Urothelium cell line (cell line): ENCODE data around the gene KHDC4.
A peak's percentile ranks its signal among the peaks of the same experiment; 100 is the strongest.
"Not testable (repeated sequence)": the region's sequence is repeated elsewhere in the genome, so short reads cannot be mapped to it uniquely, and the experiment has no call there.

ENCODE experiments used
- DNase-seq: peaks from one replicate; pipeline ENCODE4 v3.0.0; 2011; ENCODE audit warnings: low spot score, mixed read lengths
- FAIRE-seq: peaks from 2 replicates; lab custom pipeline; 2011; peaks lifted over from hg19 to GRCh38; lab: Jason Lieb, UNC

KHDC4 gene

GRCh38 chr1:155941845-155942531, 7.8 kb upstream of the KHDC4 start:
- no peak for DNase-seq
- no peak for FAIRE-seq

- DNase-seq (no peak), FAIRE-seq (no peak)
These were observed 7.0 kb upstream of the KHDC4 start, which contains the start of gene RXFP4 for GRCh38 chr1:155940993-155941844. Gene RXFP4 (plus strand): TSS chr1:155941638. CDS start chr1:155941710, 72 bp downstream.

DNA sequence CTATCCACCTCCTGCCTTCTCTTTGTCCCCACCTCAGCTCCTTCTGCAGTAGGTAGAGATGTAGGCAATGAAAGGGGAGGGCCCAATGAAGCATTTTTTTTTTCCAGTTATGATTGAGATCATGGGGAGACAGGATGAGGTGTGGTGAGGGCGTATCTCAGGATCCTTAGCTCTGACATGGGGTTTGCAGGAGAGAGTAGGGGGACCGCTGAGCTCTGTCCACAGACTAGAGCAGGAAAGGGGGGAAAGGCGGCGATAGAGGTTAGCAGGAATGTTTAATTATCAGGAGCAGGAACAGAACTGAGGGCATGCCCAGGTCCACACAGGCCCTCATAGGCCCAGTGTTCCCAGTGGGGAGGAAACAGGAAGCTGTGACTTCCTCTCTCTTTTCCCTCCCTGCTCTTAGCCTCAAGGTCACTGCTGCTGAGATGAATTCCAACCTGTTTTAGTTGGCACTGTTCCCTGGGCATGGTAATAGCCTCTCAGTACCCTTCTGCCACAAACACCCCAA, 6.3 kb upstream of the KHDC4 start:
- no peak for FAIRE-seq
- no peak for DNase-seq

DNA sequence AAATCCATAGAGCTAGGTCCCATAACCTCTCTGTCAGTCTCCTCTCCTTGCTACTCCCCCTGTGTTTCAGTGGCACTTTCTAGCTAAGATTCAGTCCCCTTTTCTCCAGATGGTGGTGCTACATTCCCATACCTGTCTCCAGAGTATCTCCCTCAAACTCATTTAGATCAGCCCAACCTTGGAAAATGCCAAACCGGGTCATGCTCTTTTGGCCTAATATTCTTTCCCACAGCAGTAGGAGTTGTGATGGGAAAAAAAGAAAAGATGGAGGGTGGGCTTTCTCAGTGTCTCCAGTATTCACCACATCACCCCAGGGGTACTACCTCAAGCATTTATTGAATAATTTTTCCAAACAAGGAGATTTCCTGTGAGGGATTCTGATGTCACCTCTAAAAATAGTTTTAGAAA, 4.0 kb upstream of the KHDC4 start:
- peak; percentile 57 for DNase-seq
- FAIRE-seq: no peak

DNA sequence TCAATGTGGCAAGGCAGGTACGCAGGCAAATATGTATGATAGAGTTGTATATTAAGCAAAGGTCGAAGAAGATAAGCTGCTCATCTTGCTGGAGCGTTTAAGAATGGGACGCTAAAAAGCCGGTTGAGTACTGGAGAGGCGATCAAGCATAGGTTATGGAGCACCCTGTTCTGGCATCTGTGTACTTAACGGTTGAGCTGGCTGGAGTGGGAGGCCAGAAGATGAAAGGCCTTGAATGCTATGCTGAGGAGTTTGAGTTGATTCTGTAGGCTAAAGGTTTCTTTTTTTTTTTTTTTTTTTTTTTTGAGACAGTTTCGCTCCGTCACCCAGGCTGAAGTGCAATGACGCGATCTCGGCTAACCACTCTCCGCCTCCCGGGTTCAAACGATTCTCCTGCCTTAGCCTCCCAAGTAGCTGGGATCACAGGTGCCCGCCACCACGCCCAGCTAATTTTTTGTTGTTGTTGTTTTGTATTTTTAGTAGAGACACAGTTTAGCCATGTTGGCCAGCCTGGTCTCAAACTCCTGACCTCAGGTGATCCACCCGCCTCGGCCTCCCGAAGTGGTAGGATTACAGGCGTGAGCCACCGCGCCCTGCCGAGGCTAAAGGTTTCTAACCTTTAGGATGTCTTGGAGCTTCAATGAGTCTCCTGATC, 850 bp upstream of the KHDC4 start:
- DNase-seq: no peak

GRCh38 chr1:155933591-155934096, 569 bp downstream of the KHDC4 start:
- no peak for FAIRE-seq
- no peak for DNase-seq

More for the DNA sequence above, 850 bp upstream of the KHDC4 start:
- no peak for FAIRE-seq

GRCh38 chr1:155932487-155932886, 1.7 kb downstream of the KHDC4 start:
- DNase-seq (no peak), FAIRE-seq (no peak)

DNA sequence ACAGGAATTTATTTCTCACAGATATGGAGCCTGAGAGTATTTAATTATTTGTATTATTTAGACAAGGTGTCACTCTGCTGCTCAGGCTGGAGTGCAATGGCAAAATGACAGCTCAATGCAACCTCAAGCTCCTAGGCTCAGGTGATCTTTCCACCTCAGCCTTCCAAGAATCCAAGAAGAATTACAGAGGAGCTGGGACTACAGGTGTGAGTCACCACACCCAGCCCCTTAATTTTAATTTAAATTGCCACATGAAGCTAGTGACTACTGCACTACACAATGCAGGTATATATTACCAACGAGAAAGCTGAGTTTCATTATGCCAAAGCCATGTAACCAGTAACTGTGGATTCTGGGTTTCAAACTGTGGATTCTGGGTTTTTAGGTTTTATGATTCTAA, 2.1 kb downstream of the KHDC4 start:
- DNase-seq (no peak), FAIRE-seq (no peak)

- DNase-seq (no peak), FAIRE-seq (no peak)
These were observed 2.7 kb downstream of the KHDC4 start for GRCh38 chr1:155931332-155932038.

DNA sequence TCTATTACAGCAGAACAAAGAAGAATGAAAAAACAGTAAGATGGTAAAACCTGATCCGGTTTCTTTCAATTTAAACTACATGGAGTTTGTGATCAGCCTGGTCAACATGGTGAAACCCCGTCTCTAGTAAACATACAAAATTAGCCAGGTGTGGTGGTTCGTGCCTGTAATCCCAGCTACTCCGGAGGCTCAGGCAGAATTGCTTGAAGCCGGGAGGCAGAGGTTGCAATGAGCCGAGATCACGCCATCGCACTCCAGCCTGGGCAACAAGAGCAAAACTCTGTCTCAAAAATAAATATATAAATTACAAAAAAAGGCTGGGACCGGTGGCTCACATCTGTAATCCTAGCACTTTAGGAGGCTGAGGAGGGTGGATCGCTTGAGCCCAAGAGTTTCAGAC, 3.5 kb downstream of the KHDC4 start:
- not testable (repeated sequence) for DNase-seq, FAIRE-seq

DNA sequence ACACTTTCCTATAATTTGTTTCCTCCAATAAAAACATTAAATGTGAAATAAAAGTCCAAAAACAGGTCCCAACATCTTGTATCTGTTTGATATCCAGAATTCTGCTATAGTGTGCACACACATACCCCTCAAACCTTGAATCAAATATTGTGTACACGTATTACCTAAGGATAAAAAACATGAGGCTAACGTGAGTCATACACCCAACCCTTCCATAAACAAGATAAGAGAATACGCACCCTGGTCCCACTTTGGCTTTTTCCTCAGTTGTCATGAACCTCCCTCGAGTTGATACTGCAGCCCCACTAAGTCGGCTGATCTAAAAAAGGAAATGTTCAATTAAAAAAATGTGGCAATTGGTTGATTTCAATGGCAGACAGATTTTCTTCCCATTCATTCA, 5.2 kb downstream of the KHDC4 start:
- no peak for FAIRE-seq
- DNase-seq: no peak

DNA sequence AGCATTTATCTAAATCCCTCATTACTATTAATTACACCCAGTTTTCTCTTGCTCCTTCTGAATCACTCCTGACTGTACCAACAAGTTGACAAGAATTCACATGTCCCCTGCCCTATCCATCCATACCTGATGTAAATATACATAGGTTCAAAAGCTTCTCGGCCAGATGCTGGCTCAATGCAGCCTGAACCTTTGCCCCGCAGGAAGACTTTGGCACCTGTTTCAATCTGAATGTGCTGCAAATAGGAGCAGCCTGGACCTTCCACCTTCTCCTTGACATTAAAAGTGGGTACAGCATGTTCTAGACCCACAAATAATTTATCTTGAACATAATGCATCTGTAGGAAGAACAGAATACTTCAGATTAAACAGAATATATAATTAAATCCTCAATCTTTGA, 8.7 kb downstream of the KHDC4 start:
- FAIRE-seq: no peak
- no peak for DNase-seq

DNA sequence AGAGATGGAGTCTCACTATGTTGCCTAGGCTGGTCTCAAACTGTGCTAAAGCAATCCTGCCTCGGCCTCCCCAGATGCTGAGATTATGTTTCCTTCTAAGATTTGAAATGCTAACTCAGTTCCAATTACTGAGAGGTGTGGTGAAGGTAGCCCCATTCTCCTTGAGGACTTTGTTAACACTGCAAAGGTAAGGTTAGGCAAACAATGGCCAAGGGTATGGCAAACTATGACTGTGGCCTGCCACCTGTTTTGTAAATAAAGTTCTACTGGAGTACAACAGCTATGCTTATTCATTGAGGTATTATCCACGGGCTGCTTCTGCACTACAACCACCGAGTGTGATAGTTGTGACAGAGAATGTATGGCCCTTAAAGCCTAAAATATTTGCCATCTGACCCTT, 13.5 kb downstream of the KHDC4 start:
- DNase-seq (no peak), FAIRE-seq (no peak)

DNA sequence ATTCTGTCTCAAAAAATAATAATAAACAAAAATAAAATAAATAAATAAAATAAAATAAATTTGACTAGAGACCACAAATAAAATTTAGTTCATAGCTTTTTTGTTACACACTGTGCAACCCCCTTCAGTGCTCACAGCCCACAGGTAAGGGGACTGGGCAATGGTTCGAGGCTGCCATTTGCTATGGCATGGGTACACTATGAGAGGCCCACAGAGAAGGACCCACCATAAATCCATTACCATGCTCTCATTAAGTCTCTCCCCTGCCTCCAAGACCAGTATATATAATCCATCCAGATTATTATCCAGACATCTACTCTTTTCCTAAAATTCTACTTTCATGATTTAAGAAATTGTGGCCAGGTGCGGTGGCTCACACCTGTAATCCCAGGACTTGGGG, 14.4 kb downstream of the KHDC4 start:
- FAIRE-seq: no peak

DNA sequence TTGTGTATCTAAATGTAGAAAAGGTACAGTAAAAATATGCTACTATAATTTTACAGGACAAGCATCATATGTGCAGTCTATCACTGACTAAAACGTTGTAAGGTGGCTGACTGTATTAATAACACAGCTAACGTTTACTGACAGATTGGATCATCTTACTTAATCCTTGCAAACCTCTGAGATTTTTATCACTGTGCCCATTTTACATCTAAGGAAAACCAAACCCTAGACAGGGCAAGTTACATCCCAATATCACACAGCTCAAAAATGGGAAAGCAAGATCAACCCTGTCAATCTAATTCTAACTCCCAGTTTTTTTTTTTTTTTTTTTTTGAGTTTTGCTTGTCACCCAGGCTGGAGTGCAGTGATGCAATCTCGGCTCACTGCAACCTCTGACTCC, 15.6 kb downstream of the KHDC4 start:
- FAIRE-seq: no peak
- no peak for DNase-seq

More for the DNA sequence above, 14.4 kb downstream of the KHDC4 start:
- no peak for DNase-seq

GRCh38 chr1:155913969-155914757, 20.1 kb downstream of the KHDC4 start:
- DNase-seq: no peak
- no peak for FAIRE-seq

- no peak for FAIRE-seq
- no peak for DNase-seq
These were observed 22.1 kb downstream of the KHDC4 start for GRCh38 chr1:155912056-155912536.

- DNase-seq (peak; percentile 92), FAIRE-seq (no peak)
These were observed 22.8 kb downstream of the KHDC4 start, which contains the start of gene RIT1 for GRCh38 chr1:155911156-155912055. Gene RIT1 (minus strand): TSS chr1:155911349. CDS start chr1:155910761, 588 bp downstream.
